Measurements from ENCODE around the gene RNF220. TPM values are rescaled to one million over a fixed set of nuclear protein-coding genes. Genes with fewer than 3 reads are reported as not detected.

RNF220 gene
- total RNA-seq, 1 experiment from 2014 or later = 66.6 TPM

DNA sequence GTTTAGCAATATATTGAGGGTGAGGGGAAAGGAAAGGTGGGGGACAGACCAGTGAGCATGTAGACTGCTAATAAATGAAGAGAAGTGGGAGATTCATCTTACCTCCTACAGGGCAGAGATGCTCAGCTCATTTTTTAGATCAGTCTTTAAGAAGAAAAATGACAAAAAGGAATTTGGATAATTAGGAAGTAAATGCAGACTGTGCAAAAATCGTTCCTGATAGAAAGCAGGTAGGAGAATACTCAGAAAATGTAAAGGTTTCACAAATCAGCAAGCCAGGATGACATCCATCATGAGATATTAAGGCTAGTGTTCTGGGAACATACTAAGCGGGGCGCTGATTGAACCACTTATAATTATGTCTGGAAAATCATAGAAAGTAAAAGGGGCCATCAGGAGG, 106.3 kb downstream of the RNF220 start:
- ChIA-PET CTCF (no interaction called here), POLR2A (ENCODE audit: unreplicated experiment) (no interaction called here)
- Histone ChIP-seq H3K9me2 (replicated peaks; ENCODE audit: low read length) (no peaks in the 10 kb centered on the region), H3K27ac (ENCODE audit: low read length) (no peak overlapping the region), H3K4me3 (ENCODE audit: low read length) (no peak overlapping the region), H4K20me1 (ENCODE audit: low read length) (no peaks in the 10 kb centered on the region), H3F3A (ENCODE audit: low read length, unreplicated experiment) (peaks cover 6% of the 10 kb centered on the region), H3K9ac (ENCODE audit: low read length) (no peak overlapping the region), H2AFZ (ENCODE audit: low read length) (no peak overlapping the region), H3K9me3 (ENCODE audit: low read length) (no peaks in the 10 kb centered on the region), H3K27me3 (ENCODE audit: low read length) (no peaks in the 10 kb centered on the region), H3K79me2 (ENCODE audit: low read length) (no peaks in the 10 kb centered on the region), H3K36me3 (ENCODE audit: low read depth, low read length) (no peaks in the 10 kb centered on the region), H3K4me2 (ENCODE audit: low read length) (no peak overlapping the region), H3K4me1 (ENCODE audit: insufficient read depth, low read length) (peaks cover 27% of the 10 kb centered on the region)
- intact Hi-C loops (cut with micrococcal nuclease) = no loop called here
- ATAC-seq (no peak), DNase-seq (no peak)
- TF ChIP-seq, protein P1, sequence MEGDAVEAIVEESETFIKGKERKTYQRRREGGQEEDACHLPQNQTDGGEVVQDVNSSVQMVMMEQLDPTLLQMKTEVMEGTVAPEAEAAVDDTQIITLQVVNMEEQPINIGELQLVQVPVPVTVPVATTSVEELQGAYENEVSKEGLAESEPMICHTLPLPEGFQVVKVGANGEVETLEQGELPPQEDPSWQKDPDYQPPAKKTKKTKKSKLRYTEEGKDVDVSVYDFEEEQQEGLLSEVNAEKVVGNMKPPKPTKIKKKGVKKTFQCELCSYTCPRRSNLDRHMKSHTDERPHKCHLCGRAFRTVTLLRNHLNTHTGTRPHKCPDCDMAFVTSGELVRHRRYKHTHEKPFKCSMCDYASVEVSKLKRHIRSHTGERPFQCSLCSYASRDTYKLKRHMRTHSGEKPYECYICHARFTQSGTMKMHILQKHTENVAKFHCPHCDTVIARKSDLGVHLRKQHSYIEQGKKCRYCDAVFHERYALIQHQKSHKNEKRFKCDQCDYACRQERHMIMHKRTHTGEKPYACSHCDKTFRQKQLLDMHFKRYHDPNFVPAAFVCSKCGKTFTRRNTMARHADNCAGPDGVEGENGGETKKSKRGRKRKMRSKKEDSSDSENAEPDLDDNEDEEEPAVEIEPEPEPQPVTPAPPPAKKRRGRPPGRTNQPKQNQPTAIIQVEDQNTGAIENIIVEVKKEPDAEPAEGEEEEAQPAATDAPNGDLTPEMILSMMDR (conservative IDR thresholded peaks at IDR 0.05; ENCODE audit: low read depth, low read length) = no peak
- no peak for TF ChIP-seq EZH2 (IDR thresholded peaks at IDR 0.05; ENCODE audit: low read length, unreplicated experiment)
- TF ChIP-seq EZH2phosphoT487 (IDR thresholded peaks at IDR 0.05; ENCODE audit: borderline replicate concordance, low read length) = no peak
- no TSS peak for BruUV-seq (replicated peaks)

DNA sequence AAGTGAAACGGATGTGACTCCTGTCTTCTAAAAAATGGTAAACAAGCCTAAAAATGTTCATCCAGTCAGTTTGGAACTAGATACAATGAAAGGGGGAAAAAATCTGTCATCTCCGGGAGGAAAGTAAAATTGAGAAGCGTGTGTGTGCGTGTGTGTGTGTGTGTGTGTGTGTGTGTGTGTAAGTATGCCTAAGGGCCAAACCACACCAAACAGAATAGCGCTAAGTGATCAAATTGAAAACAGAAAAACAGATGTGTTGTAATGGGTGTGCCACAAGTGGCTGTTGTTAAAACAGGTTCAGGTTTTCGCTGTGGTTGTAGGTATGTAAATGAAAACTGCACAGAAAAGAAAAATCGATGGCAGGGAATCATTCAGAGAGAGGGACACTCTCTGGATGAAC, 106.7 kb downstream of the RNF220 start:
- Histone ChIP-seq H3K27ac (ENCODE audit: low read length) (no peak overlapping the region), H3F3A (ENCODE audit: low read length, unreplicated experiment) (peaks cover 6% of the 10 kb centered on the region), H3K9me2 (replicated peaks; ENCODE audit: low read length) (no peaks in the 10 kb centered on the region), H3K27me3 (ENCODE audit: low read length) (no peaks in the 10 kb centered on the region), H3K4me1 (ENCODE audit: insufficient read depth, low read length) (peaks cover 31% of the 10 kb centered on the region), H3K9me3 (ENCODE audit: low read length) (no peaks in the 10 kb centered on the region), H2AFZ (ENCODE audit: low read length) (no peak overlapping the region), H3K4me2 (ENCODE audit: low read length) (no peak overlapping the region), H3K9ac (ENCODE audit: low read length) (no peak overlapping the region), H3K36me3 (ENCODE audit: low read depth, low read length) (no peaks in the 10 kb centered on the region), H3K4me3 (ENCODE audit: low read length) (no peak overlapping the region), H3K79me2 (ENCODE audit: low read length) (no peaks in the 10 kb centered on the region), H4K20me1 (ENCODE audit: low read length) (no peaks in the 10 kb centered on the region)
- ChIA-PET CTCF (no interaction called here), POLR2A (ENCODE audit: unreplicated experiment) (interaction anchor here (0.6 kb wide), 1 partner anchor 18 kb away, joined by 3 read pairs; no protein-coding TSS in a partner anchor)
- ATAC-seq (no peak), DNase-seq (no peak)
- intact Hi-C loops (cut with micrococcal nuclease) = no loop called here
- BruUV-seq (replicated peaks) = no TSS peak
- no peak for TF ChIP-seq EZH2phosphoT487 (IDR thresholded peaks at IDR 0.05; ENCODE audit: borderline replicate concordance, low read length)
- no peak for TF ChIP-seq EZH2 (IDR thresholded peaks at IDR 0.05; ENCODE audit: low read length, unreplicated experiment)
- TF ChIP-seq, protein P1 (conservative IDR thresholded peaks at IDR 0.05; ENCODE audit: low read depth, low read length) = no peak

DNA sequence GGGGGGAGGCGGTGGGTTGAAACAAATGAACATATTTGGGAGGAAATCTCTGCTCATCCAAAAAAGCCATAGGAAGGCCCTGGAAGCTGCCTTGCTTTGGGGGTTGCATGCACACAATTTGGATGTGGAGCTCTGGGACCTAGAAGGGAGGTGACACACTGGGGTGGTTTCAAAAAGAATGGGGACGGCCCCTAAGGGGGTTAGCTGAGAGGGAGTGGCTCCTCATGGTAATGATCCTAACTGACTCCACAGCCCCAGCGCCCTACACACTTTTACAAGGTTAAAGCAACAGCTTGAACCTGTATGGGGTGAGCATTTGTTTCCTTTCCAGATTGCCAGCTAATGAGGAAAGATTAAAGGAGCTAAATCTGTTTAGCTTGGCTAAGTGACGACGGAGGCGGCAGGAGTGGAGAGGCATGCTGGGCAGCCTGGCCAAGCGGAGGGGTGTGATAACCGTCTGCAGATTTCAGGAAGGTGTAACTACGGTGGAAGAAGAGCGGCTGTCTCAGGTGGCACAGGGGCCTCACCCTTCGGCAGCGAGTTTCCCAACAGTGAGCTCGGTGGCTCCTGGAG, 107.3 kb downstream of the RNF220 start:
- ChIA-PET CTCF (no interaction called here), POLR2A (ENCODE audit: unreplicated experiment) (interaction anchor here (0.6 kb wide), 1 partner anchor 17 kb away, joined by 3 read pairs; no protein-coding TSS in a partner anchor)
- no peak overlapping the region for H3K4me2 ChIP-seq (ENCODE audit: low read length)
- no TSS peak for BruUV-seq (replicated peaks)
- intact Hi-C loops (cut with micrococcal nuclease) = no loop called here
- no peaks in the 10 kb centered on the region for H3K36me3 ChIP-seq (ENCODE audit: low read depth, low read length)
- H3K4me3 ChIP-seq (ENCODE audit: low read length) = no peak overlapping the region
- peaks cover 31% of the 10 kb centered on the region for H3K4me1 ChIP-seq (ENCODE audit: insufficient read depth, low read length)
- no peaks in the 10 kb centered on the region for H3K27me3 ChIP-seq (ENCODE audit: low read length)
- H4K20me1 ChIP-seq (ENCODE audit: low read length) = no peaks in the 10 kb centered on the region
- H3K9me3 ChIP-seq (ENCODE audit: low read length) = no peaks in the 10 kb centered on the region
- peaks cover 6% of the 10 kb centered on the region for H3F3A ChIP-seq (ENCODE audit: low read length, unreplicated experiment)
- H3K9me2 ChIP-seq (replicated peaks; ENCODE audit: low read length) = no peaks in the 10 kb centered on the region
- no peak overlapping the region for H3K27ac ChIP-seq (ENCODE audit: low read length)
- H3K79me2 ChIP-seq (ENCODE audit: low read length) = no peaks in the 10 kb centered on the region
- ATAC-seq (no peak), DNase-seq (no peak)
- TF ChIP-seq EZH2phosphoT487 (IDR thresholded peaks at IDR 0.05; ENCODE audit: borderline replicate concordance, low read length) = no peak
- TF ChIP-seq EZH2 (IDR thresholded peaks at IDR 0.05; ENCODE audit: low read length, unreplicated experiment) = no peak
- TF ChIP-seq, protein P1 (conservative IDR thresholded peaks at IDR 0.05; ENCODE audit: low read depth, low read length) = no peak
- H3K9ac ChIP-seq (ENCODE audit: low read length) = no peak overlapping the region
- H2AFZ ChIP-seq (ENCODE audit: low read length) = no peak overlapping the region
